Measurements from ENCODE around the gene CLDN20. TPM values are rescaled to one million over a fixed set of nuclear protein-coding genes. Genes with fewer than 3 reads are reported as not detected.
A peak's percentile ranks its signal among the peaks of the same experiment; 100 is the strongest.
"Not testable (repeated sequence)": the region's sequence is repeated elsewhere in the genome, so short reads cannot be mapped to it uniquely, and the experiment has no call there.

CLDN20 gene
- total RNA-seq, 4 donors from 2014 or later: 0.34 to 0.68 (median 0.34) TPM; not detected in 1

DNA sequence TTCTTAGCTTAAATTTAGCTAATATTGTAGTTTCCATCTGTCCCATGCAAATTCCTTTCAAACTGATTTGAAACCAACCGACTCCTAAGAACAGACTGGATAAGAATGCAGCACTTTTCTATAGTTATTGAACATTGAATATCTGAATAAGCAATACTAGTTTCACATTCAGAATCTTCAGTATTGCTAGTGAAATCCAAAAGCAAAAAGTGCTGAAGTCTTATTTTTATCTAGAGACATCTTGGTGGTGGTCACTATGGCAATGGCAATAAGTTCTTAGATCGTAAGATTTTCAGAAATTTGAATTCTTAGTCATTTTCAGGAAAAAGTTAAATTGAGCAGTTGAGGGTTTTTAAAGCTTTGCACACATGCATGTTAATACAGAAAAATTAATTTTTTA, 47.8 kb downstream of the CLDN20 start:
- DNase-seq (ENCODE audit: low spot score in 2 of 2): no peak
- WGBS, 2 donors: 85 to 89% methylated on average over 2 of the region's 2 CpGs
- no peak for TF ChIP-seq POLR2A (IDR thresholded peaks at IDR 0.05)
- no peak for TF ChIP-seq CTCF (IDR thresholded peaks at IDR 0.05)
- no peak overlapping the region for H3K4me3 ChIP-seq (ENCODE audit: low read depth, poor library complexity, severe bottlenecking)
- intact Hi-C loops (cut with DNase I; ENCODE audit: low total_unique reads): no loop called here

GRCh38 chr6:155312950-155313349, 49.1 kb downstream of the CLDN20 start:
- 92 to 93% methylated on average over 7 of the region's 7 CpGs for WGBS, 2 donors
- intact Hi-C loops (cut with DNase I; ENCODE audit: low total_unique reads); DNase-seq (ENCODE audit: low spot score in 2 of 2); H3K4me3 ChIP-seq (ENCODE audit: low read depth, poor library complexity, severe bottlenecking): not testable (repeated sequence)

DNA sequence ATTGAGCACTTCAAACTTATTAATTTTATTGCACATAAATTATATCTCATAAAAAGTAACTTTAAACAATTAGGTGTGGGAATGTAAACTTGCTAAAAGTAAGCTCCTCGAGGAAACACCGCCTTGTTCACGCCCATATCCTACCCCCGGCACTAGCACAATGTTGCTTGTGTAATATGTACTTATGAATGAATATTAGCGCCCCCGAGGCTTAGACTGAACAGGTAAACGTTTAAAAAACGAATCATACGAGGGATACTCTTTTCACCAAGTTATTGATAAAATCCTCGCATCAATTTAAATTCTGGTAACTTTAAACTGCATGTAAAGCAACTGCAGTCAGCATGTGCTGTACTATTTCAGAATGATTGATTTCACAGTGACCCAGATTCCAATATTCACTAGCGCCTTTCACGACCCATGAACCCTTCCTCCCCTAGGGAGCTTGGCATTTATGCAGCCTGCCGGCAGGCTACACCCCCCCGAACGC, 49.8 kb downstream of the CLDN20 start:
- 1% methylated on average over 15 of the region's 15 CpGs for WGBS, 2 donors
- H3K4me3 ChIP-seq (ENCODE audit: low read depth, poor library complexity, severe bottlenecking): peak overlapping the region; percentile 91
- intact Hi-C loops (cut with DNase I; ENCODE audit: low total_unique reads): no loop called here
- TF ChIP-seq POLR2A (IDR thresholded peaks at IDR 0.05) (no peak), CTCF (IDR thresholded peaks at IDR 0.05) (no peak)
- no peak for DNase-seq (ENCODE audit: low spot score in 2 of 2)

DNA sequence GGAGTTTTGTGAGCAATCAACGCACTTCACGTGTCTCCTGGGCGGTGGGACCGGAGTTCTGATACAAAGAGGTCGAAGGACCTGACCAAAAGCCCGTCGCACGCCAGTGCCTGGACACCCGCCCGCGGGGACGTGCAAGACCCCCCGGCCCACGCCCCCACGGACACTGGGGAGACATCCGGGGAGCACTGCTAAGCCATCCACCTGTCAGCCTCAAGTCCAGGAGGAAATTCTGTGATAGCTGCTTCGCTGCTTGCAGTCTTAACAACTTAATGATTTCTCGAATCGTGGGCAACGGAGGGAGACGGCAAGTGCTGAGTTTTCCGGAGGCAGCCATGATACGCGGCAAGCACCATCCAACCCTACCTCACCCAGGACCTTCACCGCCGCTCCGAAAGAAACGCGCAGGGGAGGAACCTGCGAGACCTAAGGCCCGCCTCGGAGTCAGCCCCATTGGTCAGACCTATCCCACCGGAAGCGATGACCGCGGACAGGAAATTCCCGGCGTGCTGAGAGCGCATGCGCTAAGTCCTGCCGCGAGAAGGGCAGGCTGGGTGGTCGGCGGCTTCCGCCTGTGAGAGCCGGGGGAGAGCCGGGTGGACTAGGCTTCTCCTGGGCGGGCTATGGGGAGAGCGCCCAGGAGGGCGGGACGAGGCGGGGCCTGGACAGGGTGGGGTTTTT, 50.4 kb downstream of the CLDN20 start, which contains the start of gene TFB1M:
Gene TFB1M (minus strand): TSS at position 393 of the 681 bp plus-strand sequence. CDS start 56 bp downstream, at position 337.
- TF ChIP-seq CTCF (IDR thresholded peaks at IDR 0.05) (no peak), POLR2A (IDR thresholded peaks at IDR 0.05) (peak in 1 of 2 donors; percentile 5)
- H3K4me3 ChIP-seq (ENCODE audit: low read depth, poor library complexity, severe bottlenecking): peak within 1 kb of the TSS; percentile 91
- 0 to 1% methylated on average over 42 to 45 of the region's 52 CpGs for WGBS, 2 donors
- DNase-seq (ENCODE audit: low spot score in 2 of 2): peak; percentile 98 to 99
- intact Hi-C loops (cut with DNase I; ENCODE audit: low total_unique reads): no loop called here

GRCh38 chr6:155314773-155315515, 51.1 kb downstream of the CLDN20 start:
- 2 to 3% methylated on average over 20 of the region's 20 CpGs for WGBS, 2 donors
- peak overlapping the region; percentile 91 for H3K4me3 ChIP-seq (ENCODE audit: low read depth, poor library complexity, severe bottlenecking)
- peak; percentile 66 to 90 for DNase-seq (ENCODE audit: low spot score in 2 of 2)
- intact Hi-C loops (cut with DNase I; ENCODE audit: low total_unique reads): no loop called here
- TF ChIP-seq POLR2A (IDR thresholded peaks at IDR 0.05) (no peak), CTCF (IDR thresholded peaks at IDR 0.05) (no peak)

- intact Hi-C loops (cut with DNase I; ENCODE audit: low total_unique reads): no loop called here
- no peak for TF ChIP-seq POLR2A (IDR thresholded peaks at IDR 0.05)
- no peak for TF ChIP-seq CTCF (IDR thresholded peaks at IDR 0.05)
- WGBS, 2 donors: 22 to 32% methylated on average over 3 of the region's 3 CpGs
- no peak for DNase-seq (ENCODE audit: low spot score in 2 of 2)
- H3K4me3 ChIP-seq (ENCODE audit: low read depth, poor library complexity, severe bottlenecking): no peak overlapping the region
Measured at GRCh38 chr6:155315516-155315871, 51.7 kb downstream of the CLDN20 start.

Data from lower leg skin (tissue), 4 donors.